M059J (cell line): ENCODE results near the gene IPO13. TPM values are rescaled to one million over a fixed set of nuclear protein-coding genes. Genes with fewer than 3 reads are reported as not detected.

Experiments used
- DNase-seq: peaks from one replicate; pipeline ENCODE4 v3.0.0-alpha.2; 2012; ENCODE audit warnings: low read depth
- total RNA-seq: library from RNA; depleted of rRNA; stranded (reverse); fragments of >200 nt; shearing (Covaris generic); gene quantifications from 2 replicates; pipeline ENCODE4 v1.2.3, GENCODE V29; 2014

Gene IPO13
- total RNA-seq, 1 experiment from 2014 or later: 26.5 TPM

GRCh38 chr1:43949678-43950077, 2.9 kb downstream of the IPO13 start:
- no peak for DNase-seq

GRCh38 chr1:43951021-43951985, 4.6 kb downstream of the IPO13 start:
- DNase-seq: peak; percentile 39

GRCh38 chr1:43952731-43953346, 6.1 kb downstream of the IPO13 start:
- no peak for DNase-seq

- no peak for DNase-seq
Observed at GRCh38 chr1:43953361-43953760, 6.6 kb downstream of the IPO13 start.

- no peak for DNase-seq
Observed at GRCh38 chr1:43954036-43954435, 7.3 kb downstream of the IPO13 start.

GRCh38 chr1:43956234-43956633, 9.5 kb downstream of the IPO13 start:
- DNase-seq: no peak

GRCh38 chr1:43957407-43958040, 10.8 kb downstream of the IPO13 start:
- DNase-seq: no peak

GRCh38 chr1:43958351-43959255, 11.9 kb downstream of the IPO13 start:
- DNase-seq: no peak

GRCh38 chr1:43960798-43961197, 14.0 kb downstream of the IPO13 start:
- DNase-seq: no peak

- no peak for DNase-seq
Observed at GRCh38 chr1:43961692-43962091, 14.9 kb downstream of the IPO13 start.

- DNase-seq: no peak
Observed at GRCh38 chr1:43962324-43962723, 15.6 kb downstream of the IPO13 start.

GRCh38 chr1:43963006-43963405, 16.3 kb downstream of the IPO13 start:
- DNase-seq: no peak

- DNase-seq: no peak
Observed at GRCh38 chr1:43963890-43964289, 17.1 kb downstream of the IPO13 start.

- DNase-seq: no peak
Observed at GRCh38 chr1:43965316-43965715, 18.6 kb downstream of the IPO13 start.

GRCh38 chr1:43968348-43968948, 21.7 kb downstream of the IPO13 start:
- peak; percentile 47 for DNase-seq

GRCh38 chr1:43969416-43969745, 22.6 kb downstream of the IPO13 start:
- no peak for DNase-seq

- DNase-seq: peak; percentile 98
Observed at GRCh38 chr1:43969746-43970466, 23.2 kb downstream of the IPO13 start, which contains the start of gene DPH2. Gene DPH2, plus strand, starts transcription at chr1:43970010. Its CDS starts 166 bp downstream, at chr1:43970176.

- DNase-seq: no peak
Observed at GRCh38 chr1:43970502-43970901, 23.8 kb downstream of the IPO13 start.

GRCh38 chr1:43970911-43971310, 24.2 kb downstream of the IPO13 start:
- no peak for DNase-seq

- DNase-seq: no peak
Observed at GRCh38 chr1:43971336-43971980, 24.7 kb downstream of the IPO13 start.
